ENCODE data around the gene INPP5F.

DNA sequence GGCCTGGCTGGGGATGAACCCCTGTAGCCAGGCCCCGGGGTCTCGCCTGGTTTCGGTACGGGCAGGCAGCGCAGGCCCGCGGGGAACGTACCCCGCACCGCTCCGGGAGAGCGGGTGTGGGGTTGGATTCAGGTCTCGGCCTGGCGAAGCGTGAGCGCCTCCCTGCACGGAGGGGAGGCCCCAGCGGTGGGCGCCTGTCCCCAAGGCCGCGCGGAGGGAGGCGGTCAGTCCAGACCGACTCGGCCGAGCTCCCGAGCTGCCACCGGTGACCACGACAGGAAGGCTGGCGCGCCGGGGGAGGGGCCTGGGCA, 378 bp upstream of the INPP5F start:
- no peak for TF ChIP-seq EZH2 (IDR thresholded peaks at IDR 0.05; ENCODE audit: insufficient read depth, poor library complexity, severe bottlenecking)
- no peak for TF ChIP-seq EZH2phosphoT487 (IDR thresholded peaks at IDR 0.05; ENCODE audit: insufficient read depth, low read depth)
